Fibroblast of the aortic adventitia (primary cell): ENCODE measurements around the gene SPECC1. TPM values are rescaled to one million over a fixed set of nuclear protein-coding genes. Genes with fewer than 3 reads are reported as not detected.

Experiments
- DNase-seq: peaks from one replicate; pipeline ENCODE4 v3.0.0-alpha.2; 2010; ENCODE audit warnings: low read depth
- H3K4me3 ChIP-seq: 2 replicates; pipeline ENCODE4 v1.5.1; 2011; ENCODE audit warnings: low read depth, mild to moderate bottlenecking, control low read depth, low read length, moderate library complexity
- CTCF ChIP-seq: IDR thresholded peaks from 2 replicates; pipeline ENCODE4 v1.5.1; 2011; ENCODE audit warnings: mild to moderate bottlenecking, low read length, control low read depth, inconsistent platforms; ENCODE audit not compliant: insufficient read depth
- total RNA-seq: library from RNA; depleted of rRNA; stranded (reverse); fragments of >200 nt; gene quantifications from 2 replicates; pipeline ENCODE4 v1.2.3, GENCODE V29; 2012; ENCODE audit warnings: low replicate concordance

SPECC1 gene
- total RNA-seq, 1 donor = 16.8 TPM

- H3K4me3 ChIP-seq = no peak overlapping the region
- DNase-seq = peak; percentile 76
- no peak for TF ChIP-seq CTCF
Measured at GRCh38 chr17:20300436-20300934, 291.3 kb downstream of the SPECC1 start.

DNA sequence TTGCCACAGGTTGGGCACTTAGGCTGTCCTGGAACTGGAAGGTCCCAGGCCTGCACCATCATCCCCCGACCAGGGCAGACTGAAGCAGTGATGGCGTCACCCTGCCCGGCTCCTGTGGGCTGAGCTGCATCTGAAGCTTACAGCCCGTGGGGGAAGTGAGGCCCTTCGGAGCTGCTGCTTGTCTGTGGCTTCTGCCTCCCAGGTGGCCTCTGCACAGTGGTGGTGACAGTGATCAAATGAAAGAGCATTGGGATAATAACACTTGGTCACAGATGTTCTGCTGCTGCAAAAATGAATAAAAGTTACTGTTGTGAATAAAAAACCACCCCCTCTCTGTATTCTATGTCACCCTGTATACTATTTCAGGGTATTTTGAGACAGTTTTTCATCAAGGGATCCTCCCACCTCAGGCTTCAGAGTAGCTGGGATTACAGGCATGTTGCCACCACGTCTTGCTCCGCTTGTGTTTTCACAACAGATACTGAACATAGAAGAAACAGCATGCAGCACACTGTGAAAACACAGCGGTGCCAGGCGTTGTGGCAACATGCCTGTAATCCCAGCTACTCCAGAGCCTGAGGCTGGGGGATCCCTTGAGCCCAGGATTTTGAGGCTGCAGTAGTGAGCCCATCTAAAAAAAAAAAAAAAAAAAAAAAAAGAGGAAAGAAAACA lies 293.2 kb downstream of the SPECC1 start:
- H3K4me3 ChIP-seq = no peak overlapping the region
- peak; percentile 13 for DNase-seq
- TF ChIP-seq CTCF = no peak

DNA sequence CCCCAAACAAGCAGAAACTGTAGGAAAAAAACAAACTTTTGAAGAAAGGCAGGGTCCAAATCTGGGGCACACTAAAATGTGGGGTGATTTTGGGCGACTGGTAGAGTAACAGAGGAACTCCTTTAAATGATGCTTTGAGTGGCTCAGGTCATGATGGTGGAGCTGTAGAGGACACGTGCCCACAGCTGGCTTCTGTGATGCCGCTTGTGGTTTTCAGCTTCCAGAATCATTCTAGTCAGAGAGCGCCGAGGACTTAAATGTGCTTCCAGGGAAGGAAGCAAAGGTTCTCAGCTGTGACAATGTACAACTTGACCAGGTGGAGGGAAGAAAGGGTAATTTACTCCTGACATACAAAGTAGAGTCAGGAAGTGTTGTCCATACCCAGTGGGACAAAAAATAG lies 295.8 kb downstream of the SPECC1 start:
- H3K4me3 ChIP-seq = no peak overlapping the region
- no peak for TF ChIP-seq CTCF
- no peak for DNase-seq

DNA sequence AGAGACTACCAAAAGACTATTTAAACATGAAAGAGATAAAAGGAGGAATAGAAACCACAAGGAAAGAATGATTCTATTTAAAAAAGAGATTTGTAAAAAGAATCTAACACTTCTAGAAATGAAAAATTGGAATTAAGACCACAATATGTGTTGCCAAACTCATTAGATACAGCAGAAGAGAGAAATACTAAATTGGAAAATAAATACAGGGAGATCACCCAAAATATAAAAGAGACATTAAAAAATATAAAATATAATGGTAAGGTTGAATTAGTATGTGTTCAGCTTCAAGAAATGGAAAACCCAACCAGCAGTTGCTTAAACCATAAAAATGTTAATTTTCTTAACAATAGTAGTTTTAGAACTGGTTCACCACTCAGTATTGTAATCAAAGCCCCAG lies 297.8 kb downstream of the SPECC1 start:
- no peak for DNase-seq
- H3K4me3 ChIP-seq = no peak overlapping the region
- TF ChIP-seq CTCF = no peak

DNA sequence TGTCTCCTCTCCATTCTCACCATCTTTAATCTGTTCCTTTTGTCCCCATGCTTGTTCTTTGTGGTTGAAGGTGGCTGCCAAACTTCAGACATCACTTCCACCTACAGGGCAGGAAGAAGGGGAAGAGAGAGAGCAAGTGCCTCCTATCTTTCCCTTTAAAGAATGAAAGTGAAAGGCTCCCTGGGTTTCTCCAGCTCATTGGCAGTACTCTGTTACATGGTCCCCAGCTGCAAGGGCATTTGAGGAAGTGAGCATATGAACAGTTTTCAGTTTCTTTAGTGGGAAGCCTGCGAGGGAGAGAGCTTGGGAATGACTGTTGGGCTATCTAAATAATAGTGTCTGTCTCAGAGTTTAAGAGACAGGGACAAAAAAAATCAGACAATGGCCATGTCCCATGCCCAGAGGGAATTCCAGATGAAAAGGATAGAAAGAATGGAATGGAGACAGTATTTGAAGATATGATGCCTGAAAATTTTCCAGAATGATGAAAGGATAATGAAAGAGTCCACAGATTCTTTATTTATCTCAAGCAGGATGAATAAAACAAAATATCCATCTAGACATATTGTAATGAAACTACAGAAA lies 298.3 kb downstream of the SPECC1 start:
- no peak overlapping the region for H3K4me3 ChIP-seq
- no peak for TF ChIP-seq CTCF
- DNase-seq = no peak

DNA sequence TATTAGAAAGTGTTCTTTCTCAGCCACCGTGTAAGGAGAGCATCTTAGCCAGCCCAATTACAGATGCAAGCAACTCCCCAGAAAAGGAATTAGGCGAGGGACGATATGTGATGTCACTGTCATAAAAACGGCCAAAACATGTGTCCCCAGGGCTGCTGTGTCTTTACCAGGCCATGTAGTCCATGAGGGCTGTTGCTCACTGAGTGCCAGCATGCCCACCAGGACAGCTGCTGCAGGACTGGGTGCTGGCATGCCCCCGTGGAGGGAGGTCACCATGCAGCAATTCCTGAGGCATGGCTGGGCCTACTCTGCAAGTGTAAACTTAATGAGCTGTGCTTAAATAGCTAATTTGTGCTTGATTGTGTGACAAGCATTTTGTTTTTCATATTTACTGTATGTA lies 301.3 kb downstream of the SPECC1 start:
- DNase-seq = no peak
- H3K4me3 ChIP-seq = no peak overlapping the region
- TF ChIP-seq CTCF = no peak

DNA sequence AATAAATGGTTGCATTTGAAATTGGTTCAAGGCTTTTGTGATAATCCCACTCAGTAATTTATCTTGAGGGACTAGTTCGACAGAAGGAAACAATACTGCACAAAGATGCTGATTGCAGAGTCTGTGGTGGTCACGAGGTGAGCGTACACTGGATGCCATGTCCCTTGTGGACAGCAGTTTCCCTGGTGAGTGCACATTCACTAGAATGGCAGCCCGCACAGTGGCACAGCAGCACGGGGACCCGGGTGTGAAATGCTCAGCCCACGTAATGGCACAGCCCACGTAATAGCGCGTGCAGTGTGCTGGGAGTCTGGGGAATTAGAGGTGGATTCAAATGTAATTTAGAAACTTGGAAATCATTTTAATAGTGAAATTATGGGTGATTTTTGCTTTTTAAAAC lies 304.1 kb downstream of the SPECC1 start:
- DNase-seq = no peak
- TF ChIP-seq CTCF = no peak

More for the DNA sequence above, 304.1 kb downstream of the SPECC1 start:
- H3K4me3 ChIP-seq = no peak overlapping the region
